GM19463 (cell line): Measurements from ENCODE around the gene LIM2.
A peak's percentile ranks its signal among the peaks of the same experiment; 100 is the strongest.

Experiments
- ATAC-seq: cut with Tn5 transposase; IDR thresholded peaks from one replicate; pipeline ENCODE4 v1.9.1; 2021; ENCODE audit warnings: mild to moderate bottlenecking, moderate library complexity; ENCODE audit not compliant: unreplicated experiment

LIM2 gene

DNA sequence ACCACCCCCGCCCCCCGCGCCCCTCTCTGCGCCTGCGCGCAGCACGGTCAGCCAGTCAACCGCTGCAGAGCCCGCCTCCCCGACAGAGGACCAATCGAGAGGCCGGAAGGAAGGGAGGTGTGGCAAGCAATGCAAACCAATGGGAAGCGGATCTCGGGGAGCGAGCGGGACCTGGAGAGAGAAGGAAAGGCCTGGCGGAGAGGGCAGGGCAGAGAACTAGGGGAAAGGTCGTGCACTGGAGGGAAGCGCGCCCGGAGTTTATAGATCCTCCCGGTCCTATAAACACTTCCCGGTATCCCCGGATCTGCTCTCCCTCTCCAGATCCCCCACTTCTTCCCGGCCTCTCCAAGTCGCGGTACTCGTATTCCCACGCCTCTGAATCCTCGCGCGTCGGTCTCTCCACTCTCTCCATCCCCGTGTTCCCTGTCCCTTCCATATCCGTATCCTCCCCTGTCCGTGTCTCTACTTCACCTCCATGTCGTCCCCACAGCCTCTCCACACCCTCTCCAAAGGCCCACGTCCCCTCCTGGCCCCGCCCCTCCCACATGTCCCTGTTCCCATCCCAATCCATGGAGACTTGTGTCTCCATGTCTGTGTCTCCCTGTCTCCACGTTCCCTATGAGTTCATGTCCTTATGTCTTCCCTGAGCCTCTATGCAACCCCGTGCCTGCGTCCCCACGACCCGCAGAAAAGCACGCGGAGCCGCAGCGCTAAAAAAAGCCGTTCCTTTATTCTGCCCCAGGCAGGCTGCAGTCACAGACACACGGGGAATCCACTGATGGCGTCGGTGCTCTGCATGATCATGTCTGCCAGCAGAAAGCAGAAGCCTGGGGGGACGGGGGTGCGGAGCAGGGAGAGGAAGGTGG is 21.2 kb downstream of the LIM2 start:
- ATAC-seq, result peak; percentile 48

- no peak for ATAC-seq
These were observed 21.8 kb downstream of the LIM2 start, which contains the start of gene ETFB for GRCh38 chr19:51365965-51366388. ETFB (minus strand) TSS chr19:51366388; CDS start chr19:51366326, 62 bp downstream.

- ATAC-seq, result no peak
These were observed 22.4 kb downstream of the LIM2 start for GRCh38 chr19:51365211-51365964.

- ATAC-seq, result no peak
These were observed 23.3 kb downstream of the LIM2 start for GRCh38 chr19:51364200-51365106.

- no peak for ATAC-seq
These were observed 26.5 kb downstream of the LIM2 start for GRCh38 chr19:51361239-51361638.

DNA sequence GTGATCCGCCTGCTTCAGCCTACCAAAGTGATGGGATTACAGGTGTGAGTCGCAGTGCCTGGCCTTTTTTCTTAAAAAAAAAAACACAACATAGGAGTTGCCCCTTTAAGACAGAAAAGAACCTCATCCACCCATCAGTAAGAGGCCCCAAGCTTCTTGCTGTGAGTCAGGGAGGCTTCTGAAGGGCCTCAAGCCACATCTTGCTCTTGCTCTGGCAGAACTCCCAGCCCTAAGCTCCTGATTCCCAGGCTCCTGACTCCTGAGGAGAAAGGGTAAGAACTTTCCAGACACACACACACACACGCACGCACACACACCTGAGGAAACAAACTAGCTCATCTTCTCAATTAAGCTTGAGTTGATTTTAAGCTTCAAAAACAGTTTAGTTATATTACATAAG is 28.5 kb downstream of the LIM2 start:
- ATAC-seq, result no peak

DNA sequence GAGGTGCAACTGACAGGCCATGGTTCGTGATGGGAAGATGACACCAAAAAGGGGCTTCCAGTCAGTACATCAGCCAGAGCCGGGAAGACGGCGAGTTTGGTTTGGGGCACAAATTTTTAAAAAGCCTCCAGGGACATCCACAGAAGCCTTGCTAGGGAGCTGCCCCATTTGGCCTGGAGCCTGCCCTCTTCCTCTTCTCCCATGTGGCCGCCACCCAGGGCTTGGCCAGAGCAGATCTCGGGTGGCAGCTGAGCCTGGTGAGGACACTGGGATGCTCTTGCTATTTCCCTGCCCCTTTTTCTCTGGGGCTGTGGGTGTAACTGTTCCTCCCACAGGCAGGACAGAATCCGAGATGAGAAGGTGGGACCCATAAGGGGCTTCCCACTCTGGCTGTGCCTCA is 29.8 kb downstream of the LIM2 start:
- ATAC-seq, result no peak

DNA sequence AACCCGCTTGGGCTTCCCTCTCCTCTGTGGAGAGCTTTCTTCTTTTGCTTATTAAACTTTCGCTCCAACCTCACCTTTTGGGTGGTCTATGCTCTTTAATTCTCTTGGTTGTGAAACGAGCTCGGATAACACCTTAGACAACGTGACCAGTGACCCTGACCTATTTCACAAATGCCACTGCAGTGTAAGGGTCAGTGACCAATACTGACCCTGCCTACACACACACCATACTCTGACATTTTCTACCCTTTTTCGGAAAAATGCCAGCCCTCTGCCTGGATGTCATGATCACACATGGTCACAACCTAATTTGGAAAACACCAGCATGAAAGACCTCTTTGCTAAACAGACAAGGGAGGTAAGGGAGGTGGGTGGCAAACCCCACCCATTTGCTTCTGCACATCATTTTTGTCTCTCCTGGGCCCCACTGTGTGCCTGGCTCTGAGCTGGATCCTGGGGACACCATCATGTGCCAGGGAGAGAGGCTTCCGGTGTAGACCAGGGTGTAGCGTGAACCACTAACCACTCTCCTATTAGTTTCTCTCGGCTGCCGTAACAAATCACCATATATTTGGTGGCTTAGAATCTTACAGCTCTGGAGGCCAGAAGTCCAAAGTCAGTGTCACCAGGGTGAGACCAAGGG is 31.5 kb downstream of the LIM2 start:
- no peak for ATAC-seq

GRCh38 chr19:51354742-51355148 is 33.0 kb downstream of the LIM2 start:
- ATAC-seq, result no peak

- ATAC-seq, result no peak
These were observed 33.6 kb downstream of the LIM2 start for GRCh38 chr19:51354103-51354741.

DNA sequence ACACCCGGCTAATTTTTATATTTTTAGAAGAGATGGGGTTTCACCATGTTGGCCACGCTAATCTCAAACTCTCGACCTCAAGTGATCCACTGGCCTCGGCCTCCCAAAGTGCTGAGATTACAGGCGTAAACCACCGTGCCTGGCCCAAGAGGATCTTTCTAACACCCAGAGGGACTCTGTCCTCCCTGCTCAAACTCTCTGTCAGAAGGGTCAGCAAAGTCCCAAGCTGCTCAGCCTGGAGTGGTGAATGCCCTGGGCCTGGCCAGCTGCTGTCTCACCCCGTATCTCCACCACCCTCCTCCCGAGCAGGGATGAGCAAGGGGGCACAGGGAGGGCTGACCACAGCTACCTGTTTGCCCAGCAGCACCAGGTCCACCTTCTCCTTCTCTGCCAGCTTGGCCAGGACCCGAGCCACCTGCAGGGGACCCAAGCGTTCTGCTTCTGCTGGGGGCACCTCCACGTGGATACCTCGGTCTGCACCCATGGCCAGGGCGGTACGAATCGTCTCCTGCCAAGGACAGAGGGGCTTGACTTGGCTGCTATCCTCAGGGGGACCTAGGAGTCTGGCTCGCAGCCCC is 34.9 kb downstream of the LIM2 start:
- no peak for ATAC-seq

DNA sequence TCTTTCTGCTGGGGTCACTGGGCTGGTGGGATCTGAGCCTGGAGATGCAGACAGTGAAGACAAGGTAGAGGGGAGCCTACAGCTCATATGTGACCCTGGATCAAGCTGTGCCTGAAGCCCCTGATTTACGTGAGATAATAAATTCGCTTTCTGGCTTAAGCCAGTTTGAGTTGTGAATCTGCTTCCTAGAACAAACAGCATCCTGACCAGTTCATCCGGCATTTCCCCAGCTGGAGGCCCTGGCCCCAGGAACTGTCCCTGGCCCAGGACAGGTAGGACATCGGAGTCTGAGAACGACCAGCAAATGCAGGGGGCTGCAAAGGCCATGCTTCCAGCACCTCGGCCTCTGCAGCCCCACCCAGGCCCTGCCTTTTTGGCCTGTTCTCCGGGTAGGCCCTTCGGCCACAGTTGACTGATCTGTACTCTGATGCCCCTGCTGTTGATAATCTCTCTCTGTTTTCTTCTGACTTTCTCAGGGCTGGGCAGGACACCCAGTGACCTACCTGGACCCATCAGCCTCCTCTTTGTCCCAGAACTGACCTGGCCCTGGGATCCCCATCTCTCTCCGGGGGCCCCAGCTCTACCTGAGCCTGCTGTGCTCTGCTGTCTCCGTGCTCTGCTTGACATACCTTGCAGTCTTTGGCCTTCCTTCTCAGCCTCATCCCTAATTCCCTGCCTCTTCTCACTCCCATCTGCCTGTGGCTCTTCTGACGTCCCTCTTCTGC is 36.3 kb downstream of the LIM2 start:
- ATAC-seq, result no peak

GRCh38 chr19:51347209-51347928 is 40.4 kb downstream of the LIM2 start:
- ATAC-seq, result no peak

GRCh38 chr19:51346742-51347141 is 41.0 kb downstream of the LIM2 start:
- no peak for ATAC-seq

GRCh38 chr19:51345076-51345620 is 42.6 kb downstream of the LIM2 start:
- no peak for ATAC-seq

GRCh38 chr19:51342631-51343569 is 44.9 kb downstream of the LIM2 start:
- no peak for ATAC-seq
